Measurements from ENCODE around the gene ACSF3. TPM values are rescaled to one million over a fixed set of nuclear protein-coding genes. Genes with fewer than 3 reads are reported as not detected.

ACSF3 gene
- total and polyA plus RNA-seq, 2 donors: 47.2 to 97.2 TPM

DNA sequence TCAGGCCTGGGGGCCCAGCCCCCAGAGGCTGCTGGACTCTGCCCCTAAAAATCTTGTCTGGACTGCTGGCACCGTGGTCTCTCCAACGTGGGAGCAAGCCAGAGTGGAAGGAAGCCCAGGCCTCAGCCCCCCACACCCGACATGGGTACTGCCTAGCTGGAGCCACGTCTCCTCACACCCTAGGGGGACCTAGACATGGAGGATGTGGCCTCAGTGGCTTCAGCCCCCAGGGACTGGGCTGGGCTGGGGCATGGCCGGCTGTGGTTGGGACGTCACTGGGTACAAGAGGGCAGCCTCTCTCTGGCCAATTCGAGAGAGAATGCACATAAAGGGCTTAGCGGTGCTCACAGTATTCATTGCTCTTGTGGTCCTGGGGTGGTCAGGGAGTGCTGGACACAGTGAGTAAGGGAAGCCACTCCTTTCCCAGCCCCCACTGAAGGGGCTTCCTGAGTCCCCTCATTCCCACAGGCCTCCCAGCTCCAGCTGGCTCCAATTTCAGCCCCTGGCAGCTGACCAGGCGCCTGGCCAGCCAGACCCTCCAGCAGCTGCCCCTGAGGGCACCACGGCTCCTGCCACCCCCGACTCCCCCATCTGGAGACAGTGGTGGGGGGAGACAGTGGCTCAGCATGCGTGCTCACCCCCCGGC is 79.0 kb downstream of the ACSF3 start:
- no peak overlapping the region for H3K4me3 ChIP-seq (ENCODE audit: low read length in 2 of 2)
- peaks cover 4 to 72% of the 10 kb centered on the region in 2 donors for H3K27me3 ChIP-seq (ENCODE audit: control insufficient read depth in 2 of 2, insufficient read depth in 1 of 2, low read length in 1 of 2)
- no peaks in the 10 kb centered on the region for H3K36me3 ChIP-seq (ENCODE audit: control insufficient read depth in 2 of 2, insufficient read depth in 2 of 2, low read length in 1 of 2)
- 89% methylated on average over 13 of the region's 13 CpGs for WGBS
- H3K9me3 ChIP-seq (ENCODE audit: control insufficient read depth in 2 of 2, insufficient read depth in 1 of 2, low read length in 1 of 2): peaks cover 0 to 9% of the 10 kb centered on the region in 2 donors
- no peak for DNase-seq (ENCODE audit: low read depth in 6 of 9, low spot score in 9 of 9)
- no peak overlapping the region for H3K27ac ChIP-seq (ENCODE audit: low read depth in 1 of 2, low read length in 1 of 2)
- H3K4me1 ChIP-seq (ENCODE audit: control insufficient read depth in 2 of 2, insufficient read depth in 2 of 2, low read length in 2 of 2): peaks cover 8 to 33% of the 10 kb centered on the region in 2 donors

DNA sequence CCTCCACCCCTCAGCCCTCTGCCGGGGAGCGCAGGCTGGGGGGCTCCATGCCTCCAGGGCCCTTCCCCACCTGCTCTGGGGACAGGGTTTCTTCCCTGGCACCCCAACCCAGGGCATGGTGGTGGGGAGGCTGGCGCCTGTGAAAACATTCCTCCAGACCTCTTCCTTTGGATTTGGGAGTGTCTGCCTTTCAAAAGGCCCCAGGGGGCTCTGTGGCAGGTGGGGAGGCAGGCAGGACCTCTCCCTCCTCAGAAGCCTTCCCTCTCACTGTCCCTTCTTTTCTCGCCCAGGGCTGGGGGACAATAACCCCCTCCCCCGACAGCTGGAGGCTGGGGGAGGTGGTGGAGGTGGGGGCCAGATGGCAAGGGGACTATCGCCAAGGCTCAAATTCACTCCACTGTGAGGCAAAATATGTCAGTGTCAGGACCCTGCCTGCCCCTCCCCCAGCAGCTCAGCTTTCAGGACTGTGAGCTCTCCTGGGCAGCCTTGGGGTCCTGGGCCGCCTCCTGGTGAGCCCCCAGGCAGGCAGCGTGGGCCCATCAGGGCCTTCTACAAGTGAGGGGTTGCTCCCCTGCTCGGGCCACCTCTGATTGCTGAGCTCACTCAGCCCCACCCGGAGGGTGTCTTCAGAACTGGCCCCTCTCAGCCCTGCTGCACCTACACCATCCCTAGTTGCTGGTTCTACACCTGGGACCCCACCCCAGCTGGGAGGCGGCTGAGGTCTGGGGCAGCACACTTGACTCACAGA is 79.7 kb downstream of the ACSF3 start:
- Histone ChIP-seq H3K9me3 (ENCODE audit: control insufficient read depth in 2 of 2, insufficient read depth in 1 of 2, low read length in 1 of 2) (peaks cover 0 to 9% of the 10 kb centered on the region in 2 donors), H3K4me1 (ENCODE audit: control insufficient read depth in 2 of 2, insufficient read depth in 2 of 2, low read length in 2 of 2) (peaks cover 8 to 27% of the 10 kb centered on the region in 2 donors), H3K27ac (ENCODE audit: low read depth in 1 of 2, low read length in 1 of 2) (no peak overlapping the region), H3K36me3 (ENCODE audit: control insufficient read depth in 2 of 2, insufficient read depth in 2 of 2, low read length in 1 of 2) (no peaks in the 10 kb centered on the region), H3K27me3 (ENCODE audit: control insufficient read depth in 2 of 2, insufficient read depth in 1 of 2, low read length in 1 of 2) (peaks cover 4 to 77% of the 10 kb centered on the region in 2 donors), H3K4me3 (ENCODE audit: low read length in 2 of 2) (no peak overlapping the region)
- DNase-seq (ENCODE audit: low read depth in 6 of 9, low spot score in 9 of 9): no peak
- 92% methylated on average over 11 of the region's 11 CpGs for WGBS

DNA sequence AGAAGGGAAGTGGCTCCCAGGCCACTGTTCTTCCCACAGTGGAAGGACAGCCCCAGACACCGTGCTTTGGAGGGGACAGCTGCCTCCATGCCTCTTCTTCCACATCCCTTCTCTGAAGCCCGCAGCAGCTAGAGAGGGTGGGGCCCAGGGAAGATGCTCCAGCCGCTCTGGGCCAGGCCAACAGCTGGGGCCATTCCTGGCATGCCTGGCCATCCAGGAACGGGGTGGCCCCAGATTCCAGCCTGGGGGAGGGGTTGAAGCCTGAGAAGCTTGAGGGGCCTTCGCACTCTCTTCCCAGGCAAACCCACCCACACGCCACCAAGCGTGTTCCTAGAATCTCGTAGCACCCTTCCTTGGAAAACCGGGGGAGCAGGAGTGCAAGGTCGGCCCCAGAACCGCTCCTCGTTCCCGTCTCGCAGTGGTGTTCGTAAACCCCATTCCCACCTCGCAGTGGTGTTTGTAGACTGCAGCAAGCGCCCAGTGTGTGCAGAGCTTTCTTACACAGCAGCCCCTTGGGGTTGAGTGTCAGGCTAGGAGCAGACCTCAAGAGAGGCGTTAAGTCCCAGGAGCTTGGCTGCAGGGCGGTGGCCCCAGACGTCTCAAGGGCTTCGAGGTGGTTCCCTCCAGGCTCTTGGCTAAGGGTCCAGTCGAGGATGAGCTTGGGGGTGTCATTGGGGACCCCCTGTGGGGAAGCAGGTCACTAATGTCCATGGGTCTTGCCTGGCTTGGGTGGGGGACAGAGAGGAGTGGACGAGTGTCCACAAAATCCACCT is 80.6 kb downstream of the ACSF3 start:
- peaks cover 8 to 26% of the 10 kb centered on the region in 2 donors for H3K4me1 ChIP-seq (ENCODE audit: control insufficient read depth in 2 of 2, insufficient read depth in 2 of 2, low read length in 2 of 2)
- no peak overlapping the region for H3K4me3 ChIP-seq (ENCODE audit: low read length in 2 of 2)
- no peak for DNase-seq (ENCODE audit: low read depth in 6 of 9, low spot score in 9 of 9)
- no peak overlapping the region for H3K27ac ChIP-seq (ENCODE audit: low read depth in 1 of 2, low read length in 1 of 2)
- WGBS: 95% methylated on average over 23 of the region's 23 CpGs
- H3K27me3 ChIP-seq (ENCODE audit: control insufficient read depth in 2 of 2, insufficient read depth in 1 of 2, low read length in 1 of 2): peaks cover 4 to 74% of the 10 kb centered on the region in 2 donors
- peaks cover 0 to 9% of the 10 kb centered on the region in 2 donors for H3K9me3 ChIP-seq (ENCODE audit: control insufficient read depth in 2 of 2, insufficient read depth in 1 of 2, low read length in 1 of 2)
- H3K36me3 ChIP-seq (ENCODE audit: control insufficient read depth in 2 of 2, insufficient read depth in 2 of 2, low read length in 1 of 2): no peaks in the 10 kb centered on the region

GRCh38 chr16:89174877-89175276 is 81.2 kb downstream of the ACSF3 start:
- Histone ChIP-seq H3K4me3 (ENCODE audit: low read length in 2 of 2) (no peak overlapping the region), H3K9me3 (ENCODE audit: control insufficient read depth in 2 of 2, insufficient read depth in 1 of 2, low read length in 1 of 2) (peaks cover 0 to 9% of the 10 kb centered on the region in 2 donors), H3K36me3 (ENCODE audit: control insufficient read depth in 2 of 2, insufficient read depth in 2 of 2, low read length in 1 of 2) (no peaks in the 10 kb centered on the region), H3K27me3 (ENCODE audit: control insufficient read depth in 2 of 2, insufficient read depth in 1 of 2, low read length in 1 of 2) (peaks cover 4 to 72% of the 10 kb centered on the region in 2 donors), H3K4me1 (ENCODE audit: control insufficient read depth in 2 of 2, insufficient read depth in 2 of 2, low read length in 2 of 2) (peaks cover 8 to 19% of the 10 kb centered on the region in 2 donors), H3K27ac (ENCODE audit: low read depth in 1 of 2, low read length in 1 of 2) (no peak overlapping the region)
- 93% methylated on average over 14 of the region's 14 CpGs for WGBS
- DNase-seq (ENCODE audit: low read depth in 6 of 9, low spot score in 9 of 9): no peak

- H3K4me1 ChIP-seq (ENCODE audit: control insufficient read depth in 2 of 2, insufficient read depth in 2 of 2, low read length in 2 of 2): peaks cover 6 to 13% of the 10 kb centered on the region in 2 donors
- H3K27me3 ChIP-seq (ENCODE audit: control insufficient read depth in 2 of 2, insufficient read depth in 1 of 2, low read length in 1 of 2): peaks cover 4 to 72% of the 10 kb centered on the region in 2 donors
- no peak for DNase-seq (ENCODE audit: low read depth in 6 of 9, low spot score in 9 of 9)
- no peak overlapping the region for H3K27ac ChIP-seq (ENCODE audit: low read depth in 1 of 2, low read length in 1 of 2)
- H3K36me3 ChIP-seq (ENCODE audit: control insufficient read depth in 2 of 2, insufficient read depth in 2 of 2, low read length in 1 of 2): no peaks in the 10 kb centered on the region
- WGBS: 69% methylated on average over 20 of the region's 20 CpGs
- no peak overlapping the region for H3K4me3 ChIP-seq (ENCODE audit: low read length in 2 of 2)
- H3K9me3 ChIP-seq (ENCODE audit: control insufficient read depth in 2 of 2, insufficient read depth in 1 of 2, low read length in 1 of 2): peaks cover 0 to 6% of the 10 kb centered on the region in 2 donors
Measured at GRCh38 chr16:89175280-89176146, 81.9 kb downstream of the ACSF3 start.

DNA sequence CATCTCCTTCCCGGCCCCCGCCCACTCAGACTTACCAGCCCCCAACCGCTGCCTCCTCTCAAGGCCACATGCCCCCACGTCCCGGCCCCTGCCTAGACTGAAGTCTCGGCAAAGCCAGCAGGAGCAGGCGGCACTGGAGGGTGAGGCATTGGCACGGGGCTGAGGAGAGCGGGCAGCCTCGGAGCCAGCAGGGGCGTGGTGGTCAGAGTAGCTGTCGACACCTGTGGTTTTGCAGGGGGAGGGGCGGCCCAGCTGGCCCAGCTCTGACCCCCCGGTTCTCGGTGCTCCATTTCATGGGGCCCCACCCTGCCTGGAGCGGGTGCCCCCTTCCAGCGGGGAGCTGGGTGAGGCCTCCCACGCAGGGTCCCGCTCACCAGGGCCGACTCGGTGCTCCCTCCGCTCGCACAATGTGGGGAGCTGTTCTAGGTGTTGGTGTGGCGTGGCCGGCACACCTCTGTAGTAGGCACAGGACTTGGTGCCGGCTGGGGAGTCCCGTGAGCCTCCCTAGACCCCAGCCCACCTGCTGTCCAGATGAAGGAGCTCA is 82.6 kb downstream of the ACSF3 start:
- Histone ChIP-seq H3K27ac (ENCODE audit: low read depth in 1 of 2, low read length in 1 of 2) (no peak overlapping the region), H3K4me1 (ENCODE audit: control insufficient read depth in 2 of 2, insufficient read depth in 2 of 2, low read length in 2 of 2) (peaks cover 0 to 6% of the 10 kb centered on the region in 2 donors), H3K27me3 (ENCODE audit: control insufficient read depth in 2 of 2, insufficient read depth in 1 of 2, low read length in 1 of 2) (peaks cover 4 to 65% of the 10 kb centered on the region in 2 donors), H3K4me3 (ENCODE audit: low read length in 2 of 2) (no peak overlapping the region), H3K9me3 (ENCODE audit: control insufficient read depth in 2 of 2, insufficient read depth in 1 of 2, low read length in 1 of 2) (no peaks in the 10 kb centered on the region), H3K36me3 (ENCODE audit: control insufficient read depth in 2 of 2, insufficient read depth in 2 of 2, low read length in 1 of 2) (no peaks in the 10 kb centered on the region)
- 96% methylated on average over 27 of the region's 27 CpGs for WGBS
- DNase-seq (ENCODE audit: low read depth in 6 of 9, low spot score in 9 of 9): no peak

DNA sequence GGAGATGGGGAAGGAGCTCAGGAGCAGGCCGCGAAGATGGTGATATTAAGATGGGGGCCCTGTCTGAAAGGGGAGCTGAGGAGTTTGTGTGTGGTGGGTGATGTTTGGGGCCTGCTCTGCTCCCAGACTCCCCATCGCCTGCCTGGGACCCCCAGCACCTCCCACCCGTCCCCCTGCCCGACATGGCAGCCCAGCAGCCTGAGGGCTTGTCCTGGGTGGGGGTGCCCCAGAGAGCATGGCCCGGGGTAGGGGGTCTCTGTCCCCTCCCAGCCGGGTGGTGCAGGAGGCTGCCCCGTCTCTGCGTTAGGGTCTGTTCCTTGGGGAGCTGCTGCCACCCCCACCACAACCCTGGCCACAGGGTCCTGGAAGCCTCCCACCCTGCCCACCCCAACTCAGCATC is 83.1 kb downstream of the ACSF3 start:
- H3K4me3 ChIP-seq (ENCODE audit: low read length in 2 of 2): no peak overlapping the region
- H3K36me3 ChIP-seq (ENCODE audit: control insufficient read depth in 2 of 2, insufficient read depth in 2 of 2, low read length in 1 of 2): no peaks in the 10 kb centered on the region
- no peak for DNase-seq (ENCODE audit: low read depth in 6 of 9, low spot score in 9 of 9)
- 97% methylated on average over 9 of the region's 9 CpGs for WGBS
- H3K4me1 ChIP-seq (ENCODE audit: control insufficient read depth in 2 of 2, insufficient read depth in 2 of 2, low read length in 2 of 2): peaks cover 0 to 3% of the 10 kb centered on the region in 2 donors
- H3K27me3 ChIP-seq (ENCODE audit: control insufficient read depth in 2 of 2, insufficient read depth in 1 of 2, low read length in 1 of 2): peaks cover 4 to 63% of the 10 kb centered on the region in 2 donors
- H3K27ac ChIP-seq (ENCODE audit: low read depth in 1 of 2, low read length in 1 of 2): no peak overlapping the region
- no peaks in the 10 kb centered on the region for H3K9me3 ChIP-seq (ENCODE audit: control insufficient read depth in 2 of 2, insufficient read depth in 1 of 2, low read length in 1 of 2)

DNA sequence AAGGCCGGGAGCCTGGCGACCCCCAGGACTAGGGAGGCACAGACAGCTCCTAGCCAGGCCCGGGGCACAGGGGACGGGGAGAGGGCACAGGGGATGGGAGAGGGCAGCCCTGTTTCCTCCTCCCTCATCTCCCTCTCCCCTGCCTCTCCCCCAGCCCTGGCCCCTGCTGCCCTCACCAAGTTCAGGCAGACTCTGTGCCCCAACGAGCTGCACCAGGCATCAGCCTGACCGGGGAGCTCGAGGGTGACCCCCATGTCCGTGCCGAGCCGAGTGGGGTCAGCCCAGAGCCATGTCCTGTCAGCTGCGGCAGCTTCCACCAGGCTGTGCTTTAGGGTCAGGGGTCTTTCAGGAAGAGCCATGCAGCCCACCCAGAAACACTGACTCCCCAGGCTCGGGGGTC is 83.8 kb downstream of the ACSF3 start:
- Histone ChIP-seq H3K27ac (ENCODE audit: low read depth in 1 of 2, low read length in 1 of 2) (no peak overlapping the region), H3K9me3 (ENCODE audit: control insufficient read depth in 2 of 2, insufficient read depth in 1 of 2, low read length in 1 of 2) (no peaks in the 10 kb centered on the region), H3K36me3 (ENCODE audit: control insufficient read depth in 2 of 2, insufficient read depth in 2 of 2, low read length in 1 of 2) (no peaks in the 10 kb centered on the region), H3K27me3 (ENCODE audit: control insufficient read depth in 2 of 2, insufficient read depth in 1 of 2, low read length in 1 of 2) (peaks cover 2 to 55% of the 10 kb centered on the region in 2 donors), H3K4me1 (ENCODE audit: control insufficient read depth in 2 of 2, insufficient read depth in 2 of 2, low read length in 2 of 2) (no peaks in the 10 kb centered on the region), H3K4me3 (ENCODE audit: low read length in 2 of 2) (no peak overlapping the region)
- WGBS: 94% methylated on average over 12 of the region's 12 CpGs
- no peak for DNase-seq (ENCODE audit: low read depth in 6 of 9, low spot score in 9 of 9)

Data from thymus (tissue), 11 donors.